GM23248 (cell line): Measurements from ENCODE around the gene SDF2L1.

ENCODE experiments used
- EZH2 ChIP-seq: fragments of 200-600 bp; sonication (generic); IDR thresholded peaks from 2 replicates; pipeline ENCODE4 v1.6.1; 2018; ENCODE audit warnings: antibody characterized with exemption, mild to moderate bottlenecking; ENCODE audit not compliant: insufficient read depth, poor library complexity, severe bottlenecking
- EZH2phosphoT487 ChIP-seq: fragments of 200-600 bp; sonication (generic); IDR thresholded peaks from 2 replicates; pipeline ENCODE4 v1.6.1; 2018; ENCODE audit warnings: antibody characterized with exemption, moderate library complexity, mild to moderate bottlenecking, low read depth; ENCODE audit not compliant: insufficient read depth

- TF ChIP-seq EZH2, result no peak
- TF ChIP-seq EZH2phosphoT487, result no peak
These were observed 17.0 kb upstream of the SDF2L1 start for GRCh38 chr22:21624880-21625791.
